Aorta (tissue), 5 donors: ENCODE measurements around the gene DNHD1. TPM values are rescaled to one million over a fixed set of nuclear protein-coding genes. Genes with fewer than 3 reads are reported as not detected.

Experiments
- ATAC-seq: fragments of 200-7000 bp; cut with Tn5 transposase; one replicate; pipeline ENCODE4 v1.9.1; 2022; ENCODE audit warnings: moderate library complexity; ENCODE audit not compliant: low FRiP score
- DNase-seq, 2 donors: peaks; one replicate each; pipeline ENCODE4 v3.0.0-alpha.2; 2020
- H3K27ac ChIP-seq, 2 donors: one replicate each; pipeline ENCODE4 v1.5.1; 2013; ENCODE audit warnings: low read length in 2 of 2, mild to moderate bottlenecking in 2 of 2, moderate library complexity in 2 of 2, control low read depth in 1 of 2, inconsistent platforms in 1 of 2, low read depth in 1 of 2
- H3K27me3 ChIP-seq, 2 donors: one replicate each; pipeline ENCODE4 v1.6.1; 2013; ENCODE audit warnings: control low read depth in 1 of 2, low read length in 1 of 2, mild to moderate bottlenecking in 1 of 2, moderate library complexity in 1 of 2; ENCODE audit not compliant: insufficient read depth in 2 of 2, control insufficient read depth in 1 of 2
- H3K36me3 ChIP-seq, 2 donors: one replicate each; pipeline ENCODE4 v1.6.1; 2013; ENCODE audit warnings: control low read depth in 1 of 2, low read length in 1 of 2, mild to moderate bottlenecking in 1 of 2; ENCODE audit not compliant: insufficient read depth in 2 of 2, control insufficient read depth in 1 of 2
- H3K4me1 ChIP-seq, 2 donors: one replicate each; pipeline ENCODE4 v1.6.1; 2013; ENCODE audit warnings: low read length in 2 of 2, control low read depth in 1 of 2, mild to moderate bottlenecking in 1 of 2, moderate library complexity in 1 of 2; ENCODE audit not compliant: insufficient read depth in 2 of 2, control insufficient read depth in 1 of 2
- H3K4me3 ChIP-seq, 2 donors: one replicate each; pipeline ENCODE4 v1.5.1; 2013; ENCODE audit warnings: low read length in 2 of 2, control low read depth in 1 of 2, mild to moderate bottlenecking in 1 of 2
- H3K9me3 ChIP-seq: one replicate; pipeline ENCODE4 v1.6.1; 2013; ENCODE audit warnings: mild to moderate bottlenecking, low read length; ENCODE audit not compliant: control insufficient read depth
- WGBS, 2 donors: extraction: QIAGEN DNeasy Blood & Tissue Kit; methylation state at CpG; one replicate each; pipeline ENCODE4 v1.1.7; 2013; 5-methylcytosine and 5-hydroxymethylcytosine counted together
- intact Hi-C, 2 donors: fragments of 100-400 bp; cut with DNase I; formaldehyde crosslinking; loops; one replicate each; pipeline versions ENCODE4 v1.14.2 to v1.15.0; 2022
- polyA plus RNA-seq, 2 donors: library from polyadenylated mRNA; stranded (reverse); fragments of 200-250 nt; gene quantifications; one replicate each; pipeline ENCODE4 v1.2.3, GENCODE V29; 2013
- total RNA-seq, 2 donors: library from RNA; stranded (reverse); fragmentation: NEBNext Ultra II Directional; extraction: Animal tissue kit (Norgen Biotek cat#: 25700); gene quantifications; one replicate each; pipeline ENCODE4 v1.2.1, GENCODE V29; 2021
- donor health status: healthy with polysubstance abuse.
- donor health status: Bipolar disorder and iron deficiency.
- donor health status: DM: no; HTN: no; CAD: no.
- donor health status: DM: no; HTN: no; CAD: no.
- donor health status: DM: yes; HTN: yes; CAD: no.

The DNHD1 gene
- total and polyA plus RNA-seq, 4 donors, result 1.9 to 28.1 (median 22.3) TPM

- H3K27me3 ChIP-seq, result no peaks in the 10 kb centered on the region
- DNase-seq (no peak), ATAC-seq (no peak)
- no peak overlapping the region for H3K27ac ChIP-seq
- H3K4me3 ChIP-seq, result no peak overlapping the region
- WGBS, 2 donors, result 82 to 94% methylated on average over 1 of the region's 1 CpG
- H3K4me1 ChIP-seq, result no peaks in the 10 kb centered on the region
- no peaks in the 10 kb centered on the region for H3K9me3 ChIP-seq
- intact Hi-C loops, result no loop called here
- peaks cover 4 to 10% of the 10 kb centered on the region in 2 donors for H3K36me3 ChIP-seq
Measured at GRCh38 chr11:6459099-6459450, 38.0 kb upstream of the DNHD1 start.

- ATAC-seq (peak; percentile 91), DNase-seq (peak; percentile 96)
- Histone ChIP-seq H3K9me3 (no peaks in the 10 kb centered on the region), H3K27ac (peak overlapping the region in 1 of 2 donors; percentile 20), H3K4me3 (no peak overlapping the region), H3K4me1 (no peaks in the 10 kb centered on the region), H3K36me3 (no peaks in the 10 kb centered on the region), H3K27me3 (no peaks in the 10 kb centered on the region)
- 25 to 33% methylated on average over 6 of the region's 6 CpGs for WGBS, 2 donors
- intact Hi-C loops, result no loop called here
Measured at GRCh38 chr11:6468712-6469495, 28.2 kb upstream of the DNHD1 start.

GRCh38 chr11:6469599-6469998 is 27.5 kb upstream of the DNHD1 start:
- no peaks in the 10 kb centered on the region for H3K36me3 ChIP-seq
- intact Hi-C loops, result no loop called here
- no peaks in the 10 kb centered on the region for H3K4me1 ChIP-seq
- H3K27me3 ChIP-seq, result no peaks in the 10 kb centered on the region
- no peaks in the 10 kb centered on the region for H3K9me3 ChIP-seq
- WGBS, 2 donors, result 88 to 97% methylated on average over 1 of the region's 1 CpG
- peak overlapping the region in 1 of 2 donors; percentile 20 for H3K27ac ChIP-seq
- no peak overlapping the region for H3K4me3 ChIP-seq
- ATAC-seq, result no peak
- no peak for DNase-seq

GRCh38 chr11:6472934-6473333 is 24.1 kb upstream of the DNHD1 start:
- DNase-seq (no peak), ATAC-seq (no peak)
- intact Hi-C loops, result loop anchor here in 1 of 2 donors (5.0 kb wide), 1 partner anchor 36 kb away; no protein-coding TSS in a partner anchor
- WGBS, 2 donors, result 0 to 13% methylated on average over 1 of the region's 1 CpG
- Histone ChIP-seq H3K27me3 (no peaks in the 10 kb centered on the region), H3K9me3 (no peaks in the 10 kb centered on the region), H3K4me3 (peak overlapping the region; percentile 29 to 68), H3K36me3 (no peaks in the 10 kb centered on the region), H3K27ac (no peak overlapping the region), H3K4me1 (no peaks in the 10 kb centered on the region)

GRCh38 chr11:6473451-6474412 is 23.3 kb upstream of the DNHD1 start, which contains the start of gene TRIM3:
Gene TRIM3, minus strand, starts transcription at chr11:6473941. Its CDS starts 8,246 bp downstream, at chr11:6465695.
- no peaks in the 10 kb centered on the region for H3K9me3 ChIP-seq
- ATAC-seq (peak; percentile 93), DNase-seq (peak; percentile 95 to 99)
- peaks cover 0 to 2% of the 10 kb centered on the region in 2 donors for H3K36me3 ChIP-seq
- H3K27me3 ChIP-seq, result no peaks in the 10 kb centered on the region
- intact Hi-C loops, result loop anchor here in 1 of 2 donors (5.0 kb wide), 1 partner anchor 36 kb away; no protein-coding TSS in a partner anchor
- peak within 1 kb of the TSS; percentile 62 to 90 for H3K27ac ChIP-seq
- H3K4me1 ChIP-seq, result no peaks in the 10 kb centered on the region
- 0 to 1% methylated on average over 53 to 87 of the region's 87 CpGs for WGBS, 2 donors
- H3K4me3 ChIP-seq, result peak within 1 kb of the TSS; percentile 57 to 68

- 17 to 18% methylated on average over 7 of the region's 7 CpGs for WGBS, 2 donors
Measured at GRCh38 chr11:6474413-6474792, 22.7 kb upstream of the DNHD1 start.

GRCh38 chr11:6474806-6475500 is 22.1 kb upstream of the DNHD1 start:
- WGBS, 2 donors, result 52 to 55% methylated on average over 3 of the region's 3 CpGs
- Histone ChIP-seq H3K4me1 (no peaks in the 10 kb centered on the region), H3K36me3 (peaks cover 0 to 3% of the 10 kb centered on the region in 2 donors), H3K27ac (peak overlapping the region in 1 of 2 donors; percentile 32), H3K4me3 (no peak overlapping the region), H3K9me3 (no peaks in the 10 kb centered on the region), H3K27me3 (no peaks in the 10 kb centered on the region)
- ATAC-seq (no peak), DNase-seq (no peak)
- intact Hi-C loops, result loop anchor here in 1 of 2 donors (5.0 kb wide), 1 partner anchor 38 kb away; no protein-coding TSS in a partner anchor

More at GRCh38 chr11:6474413-6474792, 22.7 kb upstream of the DNHD1 start:
- H3K27ac ChIP-seq, result peak overlapping the region; percentile 5 to 90
- H3K36me3 ChIP-seq, result peaks cover 0 to 3% of the 10 kb centered on the region in 2 donors
- intact Hi-C loops, result loop anchor here in 1 of 2 donors (5.0 kb wide), 1 partner anchor 37 kb away; no protein-coding TSS in a partner anchor
- DNase-seq, result no peak
- ATAC-seq, result no peak
- H3K4me1 ChIP-seq, result no peaks in the 10 kb centered on the region
- H3K4me3 ChIP-seq, result peak overlapping the region; percentile 57 to 68
- H3K27me3 ChIP-seq, result no peaks in the 10 kb centered on the region
- no peaks in the 10 kb centered on the region for H3K9me3 ChIP-seq

GRCh38 chr11:6475936-6476335 is 21.1 kb upstream of the DNHD1 start:
- no peaks in the 10 kb centered on the region for H3K4me1 ChIP-seq
- H3K4me3 ChIP-seq, result no peak overlapping the region
- peaks cover 0 to 3% of the 10 kb centered on the region in 2 donors for H3K36me3 ChIP-seq
- WGBS, 2 donors, result 63 to 73% methylated on average over 5 of the region's 5 CpGs
- intact Hi-C loops, result no loop called here
- H3K27ac ChIP-seq, result no peak overlapping the region
- H3K9me3 ChIP-seq, result no peaks in the 10 kb centered on the region
- DNase-seq, result no peak
- no peaks in the 10 kb centered on the region for H3K27me3 ChIP-seq
- ATAC-seq, result no peak
